Panc1 (cell line): Measurements from ENCODE around the gene TOGARAM2.

Experiments
- POLR2AphosphoS5 ChIP-seq: IDR thresholded peaks from 2 replicates; pipeline ENCODE4 v1.6.1; 2012; ENCODE audit warnings: mild to moderate bottlenecking, low read depth, low read length, moderate library complexity
- REST ChIP-seq, 2 experiments: IDR thresholded peaks; 2 replicates each; pipeline ENCODE4 v1.6.1; 2011 to 2012; ENCODE audit warnings: low read depth in 2 of 2, control low read depth in 1 of 2, low read length in 1 of 2, mild to moderate bottlenecking in 1 of 2, moderate library complexity in 1 of 2; ENCODE audit not compliant: insufficient read depth in 1 of 2
- SIN3A ChIP-seq: IDR thresholded peaks from 2 replicates; pipeline ENCODE4 v1.6.1; 2012; ENCODE audit warnings: low read depth, mild to moderate bottlenecking, low read length, moderate library complexity, borderline replicate concordance; ENCODE audit not compliant: insufficient read depth
- TF ChIP-seq, protein P1 (sequence below): fragments of 450-650 bp; IDR thresholded peaks from 2 replicates; pipeline ENCODE4 v1.5.1; 2017; ENCODE audit warnings: mild to moderate bottlenecking

- TF ChIP-seq, protein P1, sequence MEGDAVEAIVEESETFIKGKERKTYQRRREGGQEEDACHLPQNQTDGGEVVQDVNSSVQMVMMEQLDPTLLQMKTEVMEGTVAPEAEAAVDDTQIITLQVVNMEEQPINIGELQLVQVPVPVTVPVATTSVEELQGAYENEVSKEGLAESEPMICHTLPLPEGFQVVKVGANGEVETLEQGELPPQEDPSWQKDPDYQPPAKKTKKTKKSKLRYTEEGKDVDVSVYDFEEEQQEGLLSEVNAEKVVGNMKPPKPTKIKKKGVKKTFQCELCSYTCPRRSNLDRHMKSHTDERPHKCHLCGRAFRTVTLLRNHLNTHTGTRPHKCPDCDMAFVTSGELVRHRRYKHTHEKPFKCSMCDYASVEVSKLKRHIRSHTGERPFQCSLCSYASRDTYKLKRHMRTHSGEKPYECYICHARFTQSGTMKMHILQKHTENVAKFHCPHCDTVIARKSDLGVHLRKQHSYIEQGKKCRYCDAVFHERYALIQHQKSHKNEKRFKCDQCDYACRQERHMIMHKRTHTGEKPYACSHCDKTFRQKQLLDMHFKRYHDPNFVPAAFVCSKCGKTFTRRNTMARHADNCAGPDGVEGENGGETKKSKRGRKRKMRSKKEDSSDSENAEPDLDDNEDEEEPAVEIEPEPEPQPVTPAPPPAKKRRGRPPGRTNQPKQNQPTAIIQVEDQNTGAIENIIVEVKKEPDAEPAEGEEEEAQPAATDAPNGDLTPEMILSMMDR = no peak
- TF ChIP-seq POLR2AphosphoS5 (no peak), REST (IDR thresholded peaks at IDR 0.05; ENCODE audit: insufficient read depth in 1 of 2, low read depth in 2 of 2, low read length in 1 of 2) (no peak), SIN3A (no peak)
Measured at GRCh38 chr2:29041161-29041660, 60.1 kb downstream of the TOGARAM2 start.
